Stimulated activated CD8-positive, alpha-beta memory T cell treated with anti-CD3 and anti-CD28 coated beads, Interleukin-4, amount 100 ng/mL, for 48 hours (primary cell): ENCODE measurements around the gene MICAL1.
"Not testable (repeated sequence)": the region's sequence is repeated elsewhere in the genome, so short reads cannot be mapped to it uniquely, and the experiment has no call there.

ENCODE experiments used
- DNase-seq: peaks from one replicate; pipeline ENCODE4 v3.0.0-alpha.2; 2020

The MICAL1 gene

DNA sequence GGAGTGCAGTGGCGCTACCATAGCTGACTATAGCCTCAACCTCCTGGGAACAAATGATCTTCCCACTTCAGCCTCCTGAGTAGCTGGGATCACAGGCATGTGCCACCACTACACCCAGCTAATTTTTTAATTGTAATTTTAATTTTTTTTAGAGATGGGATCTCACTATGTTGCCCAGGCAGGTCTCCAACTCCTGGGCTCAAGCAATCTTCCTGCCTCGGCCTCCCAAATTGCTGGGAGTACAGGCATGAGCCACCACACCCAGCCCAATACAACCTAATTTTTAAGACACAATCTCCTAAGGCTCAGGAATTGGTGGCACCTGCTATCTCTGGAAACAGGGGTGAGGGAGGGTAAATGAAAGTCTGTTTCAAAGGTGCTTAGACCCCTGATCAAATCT is 21.6 kb upstream of the MICAL1 start:
- no peak for DNase-seq

GRCh38 chr6:109475625-109476024 is 20.1 kb upstream of the MICAL1 start:
- DNase-seq, result no peak

- DNase-seq, result no peak
These were observed 19.4 kb upstream of the MICAL1 start for GRCh38 chr6:109474995-109475394.

- DNase-seq, result no peak
These were observed 17.5 kb upstream of the MICAL1 start for GRCh38 chr6:109473120-109473519.

GRCh38 chr6:109472132-109472995 is 16.8 kb upstream of the MICAL1 start:
- no peak for DNase-seq

DNA sequence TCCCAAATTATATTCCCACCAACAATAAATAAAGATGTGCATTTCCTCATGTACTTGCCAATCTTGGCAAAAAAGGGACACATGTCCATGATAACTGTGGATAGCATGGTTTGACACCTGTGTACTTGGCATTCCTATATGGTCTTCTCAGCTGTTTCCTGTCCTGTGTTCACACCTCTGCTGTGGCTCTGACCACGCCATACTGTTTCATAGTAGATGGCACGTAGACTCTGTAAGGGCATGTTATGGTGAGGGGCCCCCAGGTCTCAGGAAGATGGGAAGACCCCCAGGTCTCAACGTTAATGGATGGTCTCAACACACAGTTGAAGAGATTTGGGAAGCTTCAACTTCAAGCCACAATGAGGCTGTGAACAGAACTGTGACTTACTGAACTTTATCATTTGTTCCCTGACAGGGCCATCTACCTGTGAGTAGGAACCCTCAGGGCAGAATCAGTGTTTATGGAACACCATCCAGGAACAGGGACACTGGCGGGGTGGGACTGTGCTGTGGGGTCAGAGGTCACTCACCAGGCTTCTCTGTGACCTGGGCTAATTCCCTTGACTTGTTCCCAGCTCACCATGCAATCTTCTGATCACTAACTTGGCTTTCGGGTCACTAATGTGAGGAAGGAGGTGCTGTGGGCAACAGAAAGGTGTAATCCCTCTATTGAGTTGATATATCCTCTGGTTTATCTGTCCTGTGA is 15.7 kb upstream of the MICAL1 start:
- no peak for DNase-seq

DNA sequence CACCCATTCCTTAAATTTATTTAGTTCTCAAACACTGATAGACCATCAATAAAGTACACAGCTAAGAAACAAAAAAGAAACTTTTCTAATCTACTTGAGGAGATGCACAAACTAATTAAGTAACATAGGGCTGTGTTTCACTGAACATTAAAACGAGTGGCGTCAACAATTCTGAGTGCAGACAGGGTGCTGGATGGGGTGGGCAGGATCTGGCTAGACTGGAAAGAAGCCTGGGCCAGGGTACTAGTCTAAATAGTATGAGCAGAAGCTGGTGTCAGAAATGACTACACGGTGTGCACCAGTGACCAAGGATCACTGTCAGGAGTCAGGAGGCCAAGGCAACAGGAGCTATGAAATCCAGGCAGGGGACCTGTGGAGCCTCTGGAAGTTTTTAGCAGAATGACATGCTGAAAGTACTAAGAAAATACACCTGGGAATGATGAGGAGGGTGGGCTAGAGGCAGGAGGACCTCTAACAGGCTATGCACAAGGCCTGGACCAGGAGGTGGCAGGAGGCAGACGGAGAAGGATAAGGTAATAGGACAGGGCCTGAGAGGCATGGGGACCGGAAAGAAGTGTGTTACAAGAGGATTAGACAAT is 14.1 kb upstream of the MICAL1 start:
- DNase-seq, result no peak

DNA sequence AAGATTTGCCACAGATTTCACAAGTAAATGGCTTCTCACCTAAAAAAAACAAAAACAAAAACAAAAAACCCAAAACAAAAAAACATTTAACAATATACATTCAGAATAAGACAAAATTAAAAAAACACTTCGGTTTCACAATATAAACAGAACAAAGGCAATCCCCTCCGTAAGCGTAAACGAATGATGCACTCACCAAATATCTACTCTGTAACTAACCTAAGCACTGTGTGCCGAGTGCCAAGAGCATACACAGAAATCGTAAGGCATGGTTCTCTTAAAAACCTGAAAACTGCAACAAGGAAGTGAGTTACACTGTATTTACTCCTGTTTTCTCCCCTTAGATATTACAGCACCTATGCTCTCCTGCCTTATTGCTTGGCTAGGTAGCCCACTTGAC is 12.1 kb upstream of the MICAL1 start:
- no peak for DNase-seq

DNA sequence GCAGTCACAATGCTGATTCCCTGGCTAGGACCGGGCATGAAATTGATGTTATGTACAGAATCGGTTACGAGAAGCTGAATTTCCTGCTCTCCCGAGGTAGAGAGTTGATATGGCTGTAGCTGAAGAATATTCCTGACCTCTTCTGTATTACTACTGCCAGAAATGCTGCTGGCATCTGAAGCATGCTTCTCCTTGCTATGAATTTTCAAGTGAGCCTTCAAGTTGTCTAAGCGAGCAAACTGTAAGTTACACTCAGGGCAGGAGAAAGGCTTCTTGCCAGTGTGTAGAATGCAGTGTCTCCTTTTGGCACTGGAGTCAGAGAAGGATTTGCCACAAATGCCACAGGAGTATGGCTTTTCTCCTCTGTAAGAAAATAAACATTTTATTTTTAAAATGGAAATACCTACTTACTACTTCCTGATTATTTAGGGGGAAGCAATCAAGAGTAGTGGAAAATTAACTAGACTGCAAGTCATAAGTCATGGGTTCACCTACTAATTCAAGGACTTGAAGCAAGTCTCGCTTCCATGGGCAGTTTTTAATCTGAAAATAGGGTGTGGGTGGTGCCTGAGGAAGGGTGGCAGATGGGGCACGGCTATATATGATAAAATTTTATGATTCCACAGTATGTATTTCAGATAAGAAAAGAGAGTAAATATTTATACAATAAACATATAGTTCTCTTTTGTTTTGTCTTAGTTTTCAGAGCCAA is 10.8 kb upstream of the MICAL1 start:
- DNase-seq, result no peak

- DNase-seq, result no peak
These were observed 10.2 kb upstream of the MICAL1 start for GRCh38 chr6:109465772-109466171.

GRCh38 chr6:109461733-109462526 is 6.4 kb upstream of the MICAL1 start:
- no peak for DNase-seq

DNA sequence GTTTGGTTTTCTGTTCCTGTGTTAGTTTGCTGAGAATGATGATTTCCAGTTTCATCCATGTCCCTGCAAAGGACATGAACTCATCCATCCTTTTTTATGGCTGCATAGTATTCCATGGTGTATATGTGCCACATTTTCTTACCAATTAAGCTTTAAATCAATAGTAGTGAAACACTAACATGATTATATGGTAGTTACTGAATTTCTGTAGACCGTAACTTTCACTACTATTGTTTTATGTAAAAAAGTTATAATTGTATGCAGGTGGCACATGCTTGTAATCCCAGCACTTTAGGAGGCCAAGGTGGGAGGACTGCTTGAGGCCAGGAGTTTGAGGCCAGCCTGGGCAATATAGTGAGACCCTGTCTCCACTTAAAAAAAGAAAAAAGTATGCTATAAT is 5.6 kb upstream of the MICAL1 start:
- not testable (repeated sequence) for DNase-seq

- DNase-seq, result no peak
These were observed 4.7 kb upstream of the MICAL1 start for GRCh38 chr6:109460161-109460829.

DNA sequence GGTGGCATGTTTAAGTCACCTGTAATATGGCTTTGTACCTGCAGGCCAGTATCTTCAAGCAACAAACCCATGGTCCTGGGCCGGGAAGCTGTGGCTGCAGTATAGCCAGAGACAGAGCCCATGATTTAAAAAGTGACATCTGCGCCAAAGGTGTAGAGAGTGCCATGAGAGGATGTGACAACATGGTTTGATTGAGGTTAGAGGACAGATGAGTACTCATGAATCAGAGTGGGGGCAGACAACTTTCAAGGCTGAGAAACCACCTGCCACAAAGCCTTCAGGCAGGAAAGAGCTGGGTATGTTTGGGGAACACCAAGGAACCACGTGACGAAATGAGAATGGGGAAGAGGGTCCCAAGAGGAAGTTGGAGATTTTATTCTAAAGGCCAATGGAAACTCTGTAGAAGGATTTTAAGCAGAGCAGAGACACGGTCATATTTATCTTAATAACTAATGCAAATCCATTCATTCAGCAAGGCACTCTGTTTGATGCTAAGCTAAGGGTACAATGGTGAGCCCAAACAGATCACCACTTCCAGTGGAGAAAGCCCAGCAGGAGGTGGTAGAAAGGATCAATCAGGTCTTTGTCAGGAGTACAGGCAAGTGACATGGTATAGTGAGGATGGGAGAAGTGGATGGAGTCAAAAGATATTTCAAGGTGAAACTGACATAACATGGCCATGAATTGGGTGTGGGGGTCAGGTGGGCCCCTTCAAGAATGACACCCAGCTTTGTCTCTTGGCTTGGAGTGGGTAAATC is 3.4 kb upstream of the MICAL1 start:
- peak; percentile 54 for DNase-seq

- no peak for DNase-seq
These were observed 2.0 kb upstream of the MICAL1 start for GRCh38 chr6:109457562-109457996.

DNA sequence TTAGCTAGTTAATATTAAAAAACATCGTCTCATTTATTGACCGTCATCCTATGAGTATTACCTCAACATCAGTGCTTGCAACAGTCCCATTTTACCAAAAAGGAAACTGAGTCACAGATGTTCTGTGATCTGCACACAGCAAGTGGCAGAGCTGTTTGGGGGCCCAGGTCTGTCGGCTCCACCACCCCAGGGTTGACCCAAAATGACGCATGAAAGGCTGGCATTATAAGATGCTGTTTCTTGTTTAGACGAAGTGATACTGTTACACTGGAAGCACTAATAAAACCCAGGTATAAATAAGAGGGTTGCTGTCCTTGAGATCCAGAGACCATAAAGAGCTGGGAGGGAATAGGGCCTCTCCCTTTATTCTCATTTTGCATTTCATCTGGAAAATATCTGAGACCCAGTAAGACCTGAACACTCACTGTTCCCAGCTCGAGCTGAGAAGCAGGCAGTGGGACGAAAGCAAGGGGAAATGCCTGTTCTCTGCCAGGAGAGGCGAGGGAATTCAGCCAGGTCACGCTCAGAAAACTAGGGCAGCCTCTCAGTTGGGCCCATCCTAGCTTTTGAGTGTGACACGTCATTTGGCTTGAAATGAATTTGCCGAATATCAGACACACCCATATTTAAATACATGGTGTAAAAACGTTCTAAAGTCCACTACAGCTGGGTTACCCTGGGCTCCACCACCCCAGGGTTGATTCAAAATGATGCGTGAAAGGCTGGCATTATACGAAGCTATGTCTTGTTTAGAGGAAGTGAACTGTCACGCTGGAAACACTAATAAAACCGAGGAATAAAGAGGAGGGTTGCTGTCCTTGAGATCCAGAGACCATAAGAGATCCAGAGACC is 1.4 kb upstream of the MICAL1 start:
- no peak for DNase-seq

- no peak for DNase-seq
These were observed 575 bp upstream of the MICAL1 start for GRCh38 chr6:109456111-109456583.

DNA sequence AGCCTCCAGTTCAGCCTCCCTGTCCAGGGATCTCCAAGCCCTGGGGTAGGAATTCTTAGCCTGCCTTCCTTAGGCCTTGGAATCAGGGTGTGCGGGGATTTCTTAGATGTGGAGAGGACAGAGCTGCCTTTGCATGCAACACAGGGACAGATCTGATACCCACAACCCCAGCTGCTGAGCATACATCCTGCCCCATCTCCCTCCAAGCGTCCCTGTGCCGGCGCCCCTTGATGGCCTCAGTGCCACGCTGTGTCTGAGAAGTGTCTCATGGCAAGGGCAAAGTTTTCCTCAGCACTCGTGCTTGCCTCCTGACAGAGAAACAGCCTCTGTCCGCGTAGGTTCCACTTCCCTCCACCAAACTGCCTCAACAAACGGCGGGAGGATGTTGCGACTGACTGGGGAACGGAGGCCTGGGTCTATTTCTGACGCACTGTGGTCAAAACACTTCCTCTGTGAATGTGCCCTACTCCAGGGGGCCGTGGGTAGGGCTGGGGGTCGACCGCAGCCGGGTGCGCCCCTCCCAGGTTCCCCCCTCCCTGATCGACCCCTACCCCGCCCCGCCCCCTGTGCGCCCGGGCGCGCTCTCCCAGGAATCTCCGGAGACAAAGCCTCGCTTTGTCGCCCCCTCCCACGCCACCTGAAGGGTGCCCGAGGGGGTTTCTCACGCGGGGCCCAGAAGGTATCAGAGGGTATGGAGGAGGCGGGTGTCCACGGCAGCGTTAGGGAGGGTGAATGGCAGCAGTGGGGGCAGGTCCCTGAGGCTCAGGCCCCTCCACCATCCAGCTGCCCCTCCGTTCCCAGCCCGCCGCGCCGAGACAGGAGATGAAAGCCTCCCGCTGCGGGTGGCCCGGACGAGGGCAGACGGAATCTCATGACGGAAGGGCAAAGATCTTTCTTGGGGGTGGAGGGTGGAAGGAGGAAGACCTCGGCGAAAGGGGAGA is 806 bp downstream of the MICAL1 start:
- DNase-seq, result peak; percentile 75
